ENCODE measurements around the gene RNPEPL1.
"Not testable (repeated sequence)": the region's sequence is repeated elsewhere in the genome, so short reads cannot be mapped to it uniquely, and the experiment has no call there.

Gene RNPEPL1, protein sequence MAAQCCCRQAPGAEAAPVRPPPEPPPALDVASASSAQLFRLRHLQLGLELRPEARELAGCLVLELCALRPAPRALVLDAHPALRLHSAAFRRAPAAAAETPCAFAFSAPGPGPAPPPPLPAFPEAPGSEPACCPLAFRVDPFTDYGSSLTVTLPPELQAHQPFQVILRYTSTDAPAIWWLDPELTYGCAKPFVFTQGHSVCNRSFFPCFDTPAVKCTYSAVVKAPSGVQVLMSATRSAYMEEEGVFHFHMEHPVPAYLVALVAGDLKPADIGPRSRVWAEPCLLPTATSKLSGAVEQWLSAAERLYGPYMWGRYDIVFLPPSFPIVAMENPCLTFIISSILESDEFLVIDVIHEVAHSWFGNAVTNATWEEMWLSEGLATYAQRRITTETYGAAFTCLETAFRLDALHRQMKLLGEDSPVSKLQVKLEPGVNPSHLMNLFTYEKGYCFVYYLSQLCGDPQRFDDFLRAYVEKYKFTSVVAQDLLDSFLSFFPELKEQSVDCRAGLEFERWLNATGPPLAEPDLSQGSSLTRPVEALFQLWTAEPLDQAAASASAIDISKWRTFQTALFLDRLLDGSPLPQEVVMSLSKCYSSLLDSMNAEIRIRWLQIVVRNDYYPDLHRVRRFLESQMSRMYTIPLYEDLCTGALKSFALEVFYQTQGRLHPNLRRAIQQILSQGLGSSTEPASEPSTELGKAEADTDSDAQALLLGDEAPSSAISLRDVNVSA

DNA sequence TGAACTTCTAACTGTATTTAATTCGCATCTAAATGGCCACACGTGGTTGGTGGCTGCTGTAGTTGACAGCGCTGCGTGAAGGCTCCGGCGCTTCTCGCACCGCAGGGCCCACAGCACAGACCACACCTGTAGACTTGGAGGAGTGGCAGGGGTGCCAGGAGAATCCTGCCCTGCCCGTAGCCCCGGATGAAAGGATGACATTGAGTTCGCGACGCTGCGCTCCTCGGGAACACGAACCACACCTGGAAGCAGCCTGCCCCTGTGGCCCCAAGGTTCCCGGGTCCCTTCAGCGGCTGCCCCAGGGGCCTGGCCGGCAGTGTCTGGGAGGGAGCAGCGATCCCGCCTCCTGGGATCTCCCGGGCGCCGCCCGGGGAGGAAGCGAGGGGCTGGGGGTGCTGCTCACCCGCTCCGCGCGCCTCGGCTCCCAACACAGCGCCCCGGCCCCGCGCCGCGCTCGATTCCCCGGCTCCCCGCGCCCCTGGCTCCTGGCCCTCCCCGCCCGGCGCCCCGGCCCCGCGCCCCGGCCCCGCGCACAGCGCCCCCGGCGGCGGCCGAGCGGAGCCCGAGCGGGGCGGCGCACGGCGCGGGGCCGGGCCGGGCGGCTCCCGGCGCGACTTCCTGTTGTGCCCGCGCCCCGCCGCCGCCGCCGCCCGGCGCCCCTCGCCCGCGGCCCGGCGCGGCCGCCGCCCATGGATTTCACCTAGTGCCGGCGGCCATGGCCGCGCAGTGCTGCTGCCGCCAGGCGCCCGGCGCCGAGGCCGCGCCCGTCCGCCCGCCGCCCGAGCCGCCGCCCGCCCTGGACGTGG is at the start of gene RNPEPL1:
Gene RNPEPL1 (plus strand): TSS at position 613 of the 806 bp plus-strand sequence. CDS start 103 bp downstream, at position 716.
- no peak for DNase-seq (ENCODE audit: low read depth)

GRCh38 chr2:240518981-240519380 is 49.3 kb upstream of the RNPEPL1 start:
- no peak for DNase-seq (ENCODE audit: low read depth)

- DNase-seq (ENCODE audit: low read depth): no peak
These were observed 48.7 kb upstream of the RNPEPL1 start for GRCh38 chr2:240519396-240520129.

DNA sequence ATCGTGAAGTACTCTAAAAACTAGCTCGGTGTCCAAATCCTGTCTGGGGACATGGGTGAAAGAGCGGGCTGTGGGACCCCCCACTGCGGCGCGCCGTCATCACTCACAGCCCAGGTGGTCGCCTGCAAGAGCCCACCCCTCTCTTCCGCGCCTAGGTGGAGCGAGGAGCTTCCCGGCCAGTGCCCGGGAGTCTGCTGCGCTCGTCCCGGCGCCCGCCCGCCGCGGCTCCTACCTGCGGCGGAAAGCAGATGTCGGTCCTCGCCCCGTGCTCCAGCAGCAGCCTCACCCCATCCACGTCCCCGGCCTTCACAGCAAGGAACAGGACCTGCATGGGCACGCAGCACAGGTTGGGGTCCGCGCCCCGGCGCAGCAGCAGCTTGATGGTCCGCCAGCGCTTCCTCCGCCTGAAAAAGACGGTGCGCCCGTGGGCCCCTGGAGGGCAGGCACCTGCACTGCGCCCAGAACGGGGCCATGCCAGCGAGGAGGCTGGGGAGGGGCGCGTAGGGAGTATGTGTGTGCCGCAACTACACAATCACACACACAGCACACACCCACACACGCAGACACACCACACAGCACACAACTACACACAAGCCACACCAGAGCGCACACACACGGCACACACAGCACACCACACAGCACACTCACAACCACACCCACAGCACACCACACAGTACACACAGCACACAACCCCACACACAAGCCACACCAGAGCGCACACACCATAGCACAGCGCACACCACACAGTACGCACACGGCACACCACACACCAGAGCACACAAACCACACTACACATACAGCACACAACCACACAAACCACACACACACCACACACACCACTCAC is 47.9 kb upstream of the RNPEPL1 start:
- no peak for DNase-seq (ENCODE audit: low read depth)

DNA sequence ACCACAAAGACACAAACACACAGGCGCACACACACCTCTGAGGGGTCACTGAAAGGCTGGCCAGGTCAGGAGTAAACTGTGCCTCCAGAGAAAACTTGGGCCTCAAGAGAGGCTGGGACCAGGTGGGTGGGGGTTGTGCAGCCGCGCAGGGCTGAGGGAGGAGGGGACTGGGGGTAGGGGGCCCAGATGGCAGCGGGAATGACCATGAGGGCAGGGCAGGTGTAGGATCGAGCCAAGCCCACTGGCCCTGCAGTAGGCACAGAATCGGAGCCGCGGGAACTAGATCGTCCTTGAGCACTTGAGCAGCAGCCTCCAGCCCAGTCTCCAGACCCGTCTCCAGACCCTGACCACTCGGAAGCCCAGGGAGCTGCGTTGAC is 47.3 kb upstream of the RNPEPL1 start:
- no peak for DNase-seq (ENCODE audit: low read depth)

GRCh38 chr2:240521885-240522284 is 46.4 kb upstream of the RNPEPL1 start:
- not testable (repeated sequence) for DNase-seq (ENCODE audit: low read depth)

GRCh38 chr2:240522406-240522805 is 45.9 kb upstream of the RNPEPL1 start:
- no peak for DNase-seq (ENCODE audit: low read depth)

DNA sequence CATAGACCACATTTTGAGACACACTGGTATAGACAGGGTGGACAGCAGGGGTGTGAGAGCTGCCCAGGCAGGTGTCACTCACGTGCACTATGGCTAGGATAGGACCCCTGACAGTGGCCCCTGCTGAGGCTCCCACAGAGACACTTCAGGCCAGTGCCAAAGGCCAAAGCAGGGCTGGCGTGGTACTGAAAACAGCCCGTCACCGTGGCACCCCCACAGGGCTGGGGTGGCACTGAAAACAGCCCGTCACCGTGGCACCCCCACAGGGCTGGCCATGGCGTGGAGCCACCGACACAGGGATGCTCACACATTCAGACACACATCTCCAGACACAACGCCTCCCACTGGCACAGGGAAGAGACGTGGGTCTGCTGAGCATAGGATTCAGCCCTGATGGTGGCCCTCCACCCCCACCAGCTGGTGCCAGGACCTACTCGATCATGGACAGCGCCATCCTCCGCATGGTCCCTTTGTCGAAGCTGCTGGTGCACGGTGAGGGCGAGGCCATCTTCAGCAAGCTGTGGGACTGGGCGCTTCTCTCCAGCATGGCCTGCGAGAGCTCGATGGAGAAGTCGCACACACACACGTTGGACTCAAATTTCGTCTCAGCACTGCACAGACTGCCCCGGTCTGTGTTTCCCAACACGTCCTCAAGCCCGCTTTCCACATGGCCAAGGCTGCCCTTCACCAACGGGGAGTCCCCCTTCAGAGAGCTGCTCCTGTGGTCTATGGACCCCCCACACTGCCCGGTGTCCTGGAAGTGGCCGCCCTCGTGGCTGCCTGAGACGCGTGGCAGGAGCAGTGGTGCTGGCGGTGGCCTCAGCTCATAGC is 44.6 kb upstream of the RNPEPL1 start:
- DNase-seq (ENCODE audit: low read depth): no peak

DNA sequence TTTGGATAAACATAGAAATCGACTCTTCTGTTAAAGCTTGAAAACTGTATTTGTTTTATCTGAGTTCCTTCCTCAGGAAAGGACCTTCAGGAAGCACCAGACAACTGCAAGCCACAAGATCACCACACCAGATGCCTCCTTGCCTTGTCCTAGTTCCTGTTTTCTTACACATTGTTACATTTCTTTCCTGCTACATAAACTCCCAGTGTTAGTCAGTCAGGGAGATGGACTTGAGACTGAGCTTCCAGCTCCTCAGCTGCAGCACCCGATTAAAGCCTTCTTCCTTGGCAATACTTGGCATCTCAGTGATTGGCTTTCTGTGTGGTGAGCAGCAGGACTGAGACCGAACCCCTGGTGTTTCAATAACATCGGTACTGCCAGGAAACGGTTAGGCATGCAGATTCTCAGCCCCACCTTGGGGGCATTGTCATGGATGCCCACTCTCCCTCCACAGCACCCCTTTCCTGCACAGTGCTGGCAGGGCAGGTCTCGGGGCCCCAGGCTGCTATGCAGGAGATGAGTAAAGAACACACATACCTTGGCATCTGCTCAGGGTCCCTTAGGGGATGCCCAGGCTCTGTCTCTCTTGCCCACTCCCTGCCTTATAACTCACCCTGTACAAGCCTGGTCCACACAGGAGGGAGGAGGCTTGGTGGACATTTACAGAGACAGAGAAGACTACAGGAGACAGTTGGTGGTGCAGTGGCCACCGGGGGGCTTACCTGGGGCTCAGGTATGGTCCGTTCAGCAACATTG is 43.1 kb upstream of the RNPEPL1 start:
- DNase-seq (ENCODE audit: low read depth): no peak

DNA sequence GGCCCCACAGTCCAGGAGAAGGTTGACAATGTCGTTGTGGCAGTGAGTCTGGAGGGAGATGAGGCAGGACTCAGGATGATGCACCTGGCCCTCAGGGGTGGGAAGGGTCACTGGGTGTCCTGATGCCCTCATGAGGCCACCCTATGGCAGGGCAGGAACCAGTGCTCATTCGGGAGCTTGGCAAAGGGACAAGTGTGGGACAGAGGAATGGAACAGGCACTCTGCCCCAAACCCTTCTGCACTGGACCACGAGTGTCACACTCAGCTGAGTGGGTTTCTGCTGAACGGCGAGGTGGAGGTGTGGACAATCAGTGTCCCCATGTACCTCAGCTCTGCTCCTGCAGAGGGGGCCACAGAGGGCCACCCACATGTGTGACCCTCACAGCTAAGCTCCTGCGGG is 42.5 kb upstream of the RNPEPL1 start:
- DNase-seq (ENCODE audit: low read depth): no peak

DNA sequence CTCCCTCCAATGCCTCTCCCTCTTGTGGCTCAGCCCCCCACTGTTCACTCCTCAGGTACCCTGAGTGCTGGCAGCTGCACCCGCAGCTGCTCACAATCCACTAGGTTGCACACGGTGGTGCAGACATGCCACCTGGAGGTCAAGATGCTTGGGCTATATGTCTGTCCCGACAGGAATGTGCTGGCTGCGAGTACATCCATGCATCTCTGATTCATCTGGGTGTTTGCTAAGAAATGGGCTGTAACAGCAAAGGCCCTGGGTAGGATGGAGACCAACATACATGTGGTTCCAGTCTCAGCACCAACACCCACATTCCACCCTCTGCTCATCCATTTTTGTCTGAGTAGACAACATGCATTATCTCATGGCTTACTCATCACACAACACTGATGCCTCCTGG is 41.8 kb upstream of the RNPEPL1 start:
- no peak for DNase-seq (ENCODE audit: low read depth)

DNA sequence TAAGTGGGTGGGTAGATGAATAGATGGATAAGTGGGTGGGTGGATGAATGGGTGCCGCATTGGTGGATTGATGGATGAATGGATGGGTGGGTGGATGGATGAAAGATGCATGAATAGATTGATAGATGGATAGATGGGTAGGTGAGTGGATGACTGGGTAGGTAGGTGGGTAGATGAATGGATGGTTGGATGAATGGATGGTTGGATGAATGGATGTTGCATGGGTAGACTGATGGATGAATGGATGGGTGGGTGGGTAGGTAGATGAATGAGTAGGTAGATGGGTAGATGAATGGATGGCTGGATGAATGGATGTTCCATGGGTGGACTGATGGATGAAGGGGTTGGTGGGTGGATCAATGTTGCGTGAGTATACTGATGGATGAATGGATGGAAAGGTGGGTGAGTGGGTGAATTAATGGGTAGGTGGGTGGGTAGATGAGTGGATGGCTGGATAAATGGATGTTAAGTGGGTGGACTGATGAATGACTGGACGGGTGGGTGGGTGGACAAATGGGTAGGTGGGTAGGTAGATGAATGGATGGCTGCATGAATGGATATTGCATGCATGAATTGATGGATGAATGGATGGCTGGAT is 41.0 kb upstream of the RNPEPL1 start:
- DNase-seq (ENCODE audit: low read depth): no peak

- DNase-seq (ENCODE audit: low read depth): no peak
These were observed 39.8 kb upstream of the RNPEPL1 start for GRCh38 chr2:240528406-240529040.

DNA sequence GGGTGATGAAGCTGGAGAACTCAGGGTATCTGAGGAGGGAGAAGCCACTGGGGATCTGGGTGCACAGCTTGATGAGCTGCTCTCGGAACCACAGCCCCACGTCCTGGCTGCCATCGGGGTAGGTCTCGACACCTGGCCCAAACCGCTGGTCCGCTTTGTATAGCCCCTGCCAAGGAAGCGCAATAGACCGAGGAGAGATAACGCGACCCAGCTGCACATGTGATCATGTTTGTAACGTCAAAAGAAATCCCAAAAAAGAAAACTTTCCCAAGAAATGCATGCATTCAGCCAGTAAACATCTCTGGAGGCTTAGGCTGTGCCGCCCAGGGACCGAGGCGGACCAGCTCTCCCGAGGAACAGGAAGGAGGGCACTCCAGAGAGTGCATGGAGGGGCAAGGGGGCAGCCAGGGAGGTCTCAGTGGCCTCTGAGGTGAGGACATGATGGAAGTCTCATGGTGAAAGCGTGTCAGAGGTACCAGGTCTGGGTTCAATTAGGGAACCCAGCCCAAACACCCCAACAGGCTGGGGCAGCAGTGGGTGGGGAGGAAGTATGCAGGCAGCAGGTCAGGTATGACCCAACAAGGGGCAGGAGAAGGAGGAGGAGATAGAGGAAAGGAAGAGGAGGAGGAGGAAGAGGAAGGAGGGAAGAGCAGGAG is 38.8 kb upstream of the RNPEPL1 start:
- no peak for DNase-seq (ENCODE audit: low read depth)

DNA sequence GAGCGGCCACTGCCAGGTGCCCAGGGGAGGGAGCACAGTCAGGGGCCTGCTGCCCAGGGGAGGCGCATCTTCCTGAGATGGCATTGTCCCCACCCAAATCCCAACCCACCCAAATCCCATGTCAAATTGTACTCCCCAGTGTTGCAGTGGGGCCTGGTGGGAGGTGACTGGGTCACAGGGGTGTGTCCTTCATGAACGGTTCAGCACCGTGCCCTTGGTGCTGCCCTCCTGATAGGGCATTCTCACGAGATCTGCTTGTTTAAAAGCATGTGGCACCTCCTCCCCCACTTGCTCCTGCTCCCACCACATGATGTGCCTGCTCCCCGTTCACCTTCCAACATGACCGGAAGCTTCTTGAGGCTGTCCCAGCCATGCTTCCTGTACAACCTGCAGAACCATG is 38.1 kb upstream of the RNPEPL1 start:
- DNase-seq (ENCODE audit: low read depth): no peak

GRCh38 chr2:240531038-240531437 is 37.2 kb upstream of the RNPEPL1 start:
- no peak for DNase-seq (ENCODE audit: low read depth)

GRCh38 chr2:240532031-240532775 is 36.1 kb upstream of the RNPEPL1 start:
- DNase-seq (ENCODE audit: low read depth): no peak
